Activated CD4-positive, alpha-beta T cell treated with anti-CD3 and anti-CD28 coated beads for 24 hours (primary cell): ENCODE results near the gene RAD51D.
"Not testable (repeated sequence)": the region's sequence is repeated elsewhere in the genome, so short reads cannot be mapped to it uniquely, and the experiment has no call there.

Experiments
- DNase-seq, 2 donors: peaks; one replicate each; pipeline ENCODE4 v3.0.0-alpha.2; 2020; ENCODE audit warnings: low read depth in 2 of 2

RAD51D gene

DNA sequence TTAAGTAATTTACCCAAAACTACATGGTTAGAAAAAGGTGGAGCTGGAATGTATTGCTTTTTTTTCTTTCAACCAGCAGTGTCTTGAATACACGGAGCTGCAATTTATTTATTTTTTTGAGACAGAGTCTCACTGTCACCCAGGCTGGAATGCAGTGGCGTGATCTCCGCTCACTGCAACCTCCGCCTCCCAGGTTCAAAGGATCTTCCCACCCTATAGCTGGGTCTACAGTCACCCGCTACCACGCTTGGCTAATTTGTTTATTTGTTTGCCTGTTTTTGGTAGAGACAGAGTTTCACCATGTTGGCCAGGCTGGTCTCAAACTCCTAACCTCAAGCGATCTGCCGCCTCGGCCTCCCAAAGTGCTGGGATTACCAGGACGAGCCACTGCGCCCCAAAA, 29.0 kb downstream of the RAD51D start:
- DNase-seq: not testable (repeated sequence)

DNA sequence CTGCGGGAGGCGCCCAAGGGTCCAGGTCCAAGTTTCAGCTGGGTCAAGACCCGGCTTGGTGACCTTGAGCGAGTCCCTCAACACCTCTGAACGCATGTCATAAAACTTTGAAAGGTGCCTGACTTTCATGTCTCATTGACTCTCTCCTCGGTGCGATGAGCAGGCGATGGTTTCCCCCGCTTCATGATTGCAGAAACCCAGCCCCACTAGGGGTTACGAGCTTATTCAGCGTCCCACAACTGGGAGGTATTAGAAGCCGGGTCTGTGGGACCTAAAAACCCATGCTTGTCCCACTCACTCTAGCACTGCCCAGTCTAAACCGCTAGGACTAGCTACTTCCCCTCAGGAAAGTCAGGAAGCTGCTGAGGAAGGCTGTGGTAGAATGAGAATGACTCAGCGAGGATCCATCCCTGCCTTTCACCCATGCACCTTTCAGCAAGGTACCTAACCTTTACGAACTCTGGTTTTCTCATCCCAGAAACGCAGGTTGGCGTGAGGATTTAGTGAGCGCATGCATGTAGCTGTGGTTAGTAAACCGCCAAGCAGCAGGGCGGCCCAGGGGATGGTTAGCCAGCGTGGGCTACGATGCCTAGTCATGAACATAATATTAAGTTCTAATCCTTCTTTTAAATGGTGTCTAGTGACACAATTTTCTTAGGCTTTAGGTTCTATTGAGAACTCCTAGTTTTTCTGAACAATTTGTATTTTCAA, 29.9 kb downstream of the RAD51D start:
- peak in 1 of 2 donors; percentile 37 for DNase-seq

DNA sequence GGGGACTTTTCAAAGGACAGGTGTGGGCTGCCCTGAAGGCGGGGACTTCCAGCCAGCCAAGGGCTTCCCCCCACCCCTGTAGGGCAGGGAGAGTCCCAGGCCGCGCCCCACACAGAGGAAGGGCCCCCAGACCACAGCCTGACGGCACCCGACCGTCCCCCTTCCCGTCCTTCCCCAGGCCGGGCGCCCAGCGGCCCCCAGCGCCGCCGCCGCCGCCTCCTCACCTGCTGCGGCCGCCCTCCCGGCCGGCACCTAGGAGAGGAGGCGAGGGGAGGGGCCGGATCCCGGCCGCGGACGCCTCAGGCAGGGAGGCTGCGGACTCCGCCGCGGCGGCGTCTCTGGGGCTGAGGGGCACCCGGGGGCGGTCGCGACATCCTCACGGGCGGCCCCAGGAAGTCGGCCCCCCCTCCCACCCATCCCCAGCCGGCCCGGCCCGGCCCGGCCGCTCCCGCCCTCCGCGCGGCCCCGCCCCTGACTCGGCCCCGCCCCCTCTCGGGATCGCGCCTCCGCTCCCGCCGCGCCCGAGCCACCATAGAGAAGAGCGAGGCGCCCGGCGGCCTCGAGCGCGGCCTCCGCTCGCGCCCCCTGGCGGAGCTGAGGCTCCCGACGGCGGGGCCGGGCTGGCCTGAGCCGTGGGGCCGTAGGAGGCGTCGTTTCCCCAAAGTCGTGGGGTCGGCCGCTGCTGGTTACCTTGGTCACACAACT, 30.6 kb downstream of the RAD51D start:
- peak; percentile 80 to 83 for DNase-seq

DNA sequence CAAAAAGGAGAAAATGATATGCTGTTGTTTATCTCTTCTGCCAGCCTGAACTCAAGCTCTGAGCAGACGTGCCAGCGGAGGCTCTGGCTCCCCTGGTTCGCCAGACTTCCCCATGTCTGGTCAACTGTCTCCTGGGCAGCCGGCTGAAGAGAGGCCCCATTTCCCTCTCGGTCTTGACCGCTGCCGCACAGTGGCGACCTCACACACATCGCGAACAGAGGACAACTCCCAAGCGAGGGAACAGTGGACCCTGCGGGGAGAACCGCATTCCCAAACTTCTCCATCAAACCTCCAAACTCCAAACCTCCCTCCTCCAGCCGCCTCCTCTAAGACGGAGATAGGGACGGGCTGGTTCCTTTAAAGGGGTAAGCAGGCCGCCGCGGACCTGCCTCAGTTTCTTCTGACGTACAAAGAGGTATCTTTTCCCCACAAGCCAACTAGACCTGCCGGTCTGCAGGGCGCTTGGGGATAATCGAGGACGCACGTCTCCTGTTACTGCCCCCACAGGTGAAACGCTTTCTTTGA, 31.2 kb downstream of the RAD51D start:
- DNase-seq: no peak

DNA sequence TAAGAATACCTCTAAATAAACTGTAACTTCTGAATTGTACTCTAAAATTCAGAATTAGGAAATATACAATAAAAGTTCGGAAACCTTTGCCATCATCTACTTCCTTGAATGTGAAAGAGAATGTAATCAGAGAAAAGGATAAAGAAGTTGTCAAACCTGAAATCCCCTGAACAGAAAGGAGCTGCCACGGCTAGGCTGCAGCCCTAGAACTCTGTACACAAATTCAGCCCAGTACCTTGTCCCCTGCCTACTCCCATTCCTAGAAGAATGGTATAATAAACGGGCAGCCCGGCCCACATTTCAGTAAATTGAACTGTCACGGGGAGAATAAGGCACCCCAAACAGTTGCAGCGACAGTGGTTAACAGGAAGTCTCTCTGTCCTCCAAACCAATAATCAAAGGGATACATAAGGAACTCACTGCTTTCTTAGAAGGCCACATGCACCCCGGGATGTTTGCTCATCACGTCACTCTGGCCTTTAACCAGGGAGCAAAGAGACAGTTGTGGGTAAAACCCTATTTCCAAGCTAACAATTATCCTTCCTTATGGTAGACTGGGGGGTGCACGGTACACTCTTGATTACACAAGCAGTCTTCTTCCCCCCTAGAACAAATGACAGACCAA, 31.8 kb downstream of the RAD51D start:
- no peak for DNase-seq

DNA sequence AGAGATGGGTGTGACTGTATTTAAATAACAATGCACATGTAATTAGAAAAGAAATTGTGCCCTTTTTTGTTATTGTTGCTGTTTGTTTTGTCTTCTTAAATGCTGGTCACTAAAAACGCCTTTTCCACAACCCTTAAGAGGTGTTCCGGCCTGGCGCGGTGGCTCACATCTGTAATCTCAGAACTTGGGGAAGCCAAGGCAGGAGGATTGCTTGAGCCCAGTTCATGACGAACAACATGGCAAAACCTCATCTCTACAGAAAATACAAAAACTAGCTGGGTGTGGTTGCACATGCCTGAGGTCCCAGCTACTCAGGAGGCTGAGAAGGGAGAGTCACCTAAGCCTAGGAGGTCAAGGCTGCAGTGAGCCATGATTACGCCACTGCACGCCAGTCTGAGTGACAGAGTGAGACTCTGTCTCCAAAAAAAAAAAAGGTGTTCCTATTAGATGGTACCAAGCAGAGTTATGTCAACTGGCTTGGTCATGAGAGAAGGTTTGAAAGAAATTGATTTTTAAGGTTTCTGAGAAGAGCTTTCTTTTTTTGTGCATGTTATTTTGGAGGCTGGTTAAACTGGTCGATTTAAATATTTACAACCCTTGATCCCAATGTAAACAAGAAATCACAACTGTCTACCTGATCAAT, 32.6 kb downstream of the RAD51D start:
- no peak for DNase-seq

DNA sequence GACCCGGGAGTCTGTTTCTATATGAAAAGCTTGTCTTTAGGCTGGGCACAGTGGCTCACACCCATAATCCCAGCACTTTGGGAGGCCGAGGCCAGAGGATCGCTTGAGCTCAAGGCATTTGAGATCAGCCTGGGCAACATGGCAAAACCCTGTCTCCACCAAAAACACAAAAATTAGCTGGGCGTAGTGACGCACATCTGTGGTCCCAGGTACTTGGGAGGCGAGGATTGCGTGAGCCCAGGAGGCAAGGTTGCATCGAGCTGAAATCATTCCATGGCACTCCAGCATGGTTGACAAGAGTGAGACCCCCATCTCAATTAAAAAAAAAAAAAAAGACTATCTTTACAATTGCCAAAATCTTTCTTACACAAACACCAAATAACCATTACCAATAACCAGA, 33.5 kb downstream of the RAD51D start:
- DNase-seq: no peak

DNA sequence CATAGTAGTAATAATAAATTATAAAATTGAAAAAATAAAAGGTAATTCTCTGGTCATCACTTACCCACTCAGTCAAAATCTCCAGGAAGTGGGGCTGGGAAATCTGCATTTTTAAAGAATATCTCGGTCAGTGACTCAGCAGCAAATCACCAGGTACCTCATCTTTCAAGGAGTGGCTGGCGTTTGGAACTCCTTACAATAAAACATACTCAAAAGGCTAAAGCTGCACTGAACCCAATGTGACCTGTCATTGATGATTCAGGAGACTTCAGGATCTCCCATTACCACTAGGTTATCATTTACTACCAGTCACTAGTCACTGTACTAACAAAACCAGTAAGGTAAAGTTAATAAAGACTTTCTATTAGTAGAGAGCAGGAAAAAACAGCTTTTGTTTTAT, 34.7 kb downstream of the RAD51D start:
- DNase-seq: no peak

DNA sequence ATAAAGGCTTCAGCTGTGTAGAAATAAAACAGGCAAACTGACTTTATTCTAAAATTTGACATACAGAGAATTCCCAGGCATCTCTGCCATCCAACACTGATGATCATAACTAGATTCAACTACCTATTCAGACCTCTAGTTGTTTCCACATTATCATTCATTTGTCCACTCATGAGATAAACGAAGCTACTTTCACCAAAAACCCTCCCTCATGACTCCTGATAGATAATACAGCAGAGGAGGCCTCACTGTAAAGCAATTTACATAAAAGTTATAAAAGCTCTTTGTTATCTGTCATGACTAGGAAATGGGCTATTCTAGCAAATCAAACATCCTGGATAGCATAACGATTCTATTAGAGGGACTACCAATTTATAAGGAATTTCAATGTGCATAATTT, 36.6 kb downstream of the RAD51D start:
- no peak for DNase-seq

DNA sequence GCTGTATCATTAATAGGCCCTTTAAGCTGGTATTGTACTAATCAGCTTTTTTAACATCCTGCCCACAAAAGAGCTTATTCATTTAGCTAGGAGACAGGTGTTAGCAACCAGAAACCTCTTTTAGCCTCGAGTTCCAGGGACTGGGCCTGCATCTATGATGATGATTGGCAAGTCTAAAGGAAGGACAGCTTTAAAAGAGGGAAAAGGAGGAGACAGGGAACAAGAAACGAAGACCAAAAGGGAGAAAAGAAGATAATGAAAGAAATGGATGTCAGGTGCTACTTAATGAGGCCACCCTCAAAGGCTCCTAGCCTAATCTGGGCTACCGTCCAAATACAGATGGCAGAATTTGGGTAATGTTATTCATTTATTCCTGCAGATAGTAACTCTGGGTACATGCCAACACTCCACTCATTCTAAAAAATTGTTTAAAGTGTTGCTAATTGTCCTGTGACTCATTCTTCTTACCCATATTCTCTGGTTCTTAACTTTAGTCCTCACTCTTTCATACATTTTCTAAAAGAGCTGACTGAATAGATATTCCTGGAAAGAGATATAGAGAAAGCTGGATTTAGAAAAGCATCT, 37.5 kb downstream of the RAD51D start:
- no peak for DNase-seq

DNA sequence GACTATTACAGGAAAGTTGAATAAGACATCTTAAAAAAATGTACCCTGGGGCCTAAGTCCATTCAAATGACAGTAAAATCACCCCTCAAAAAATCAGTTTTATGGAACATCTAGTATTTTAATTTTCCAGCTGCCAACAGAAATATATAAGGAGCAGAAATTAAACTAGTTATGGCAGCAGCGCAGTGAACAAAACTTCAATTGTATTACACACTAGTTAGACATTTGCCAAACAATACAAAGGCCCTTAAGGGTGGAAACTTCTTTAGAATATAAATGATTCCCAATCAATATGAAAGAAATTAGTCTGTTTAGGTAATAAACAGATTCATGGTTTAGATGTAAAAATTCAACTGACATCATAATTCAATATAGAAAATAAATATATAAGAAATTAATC, 38.0 kb downstream of the RAD51D start:
- no peak for DNase-seq

DNA sequence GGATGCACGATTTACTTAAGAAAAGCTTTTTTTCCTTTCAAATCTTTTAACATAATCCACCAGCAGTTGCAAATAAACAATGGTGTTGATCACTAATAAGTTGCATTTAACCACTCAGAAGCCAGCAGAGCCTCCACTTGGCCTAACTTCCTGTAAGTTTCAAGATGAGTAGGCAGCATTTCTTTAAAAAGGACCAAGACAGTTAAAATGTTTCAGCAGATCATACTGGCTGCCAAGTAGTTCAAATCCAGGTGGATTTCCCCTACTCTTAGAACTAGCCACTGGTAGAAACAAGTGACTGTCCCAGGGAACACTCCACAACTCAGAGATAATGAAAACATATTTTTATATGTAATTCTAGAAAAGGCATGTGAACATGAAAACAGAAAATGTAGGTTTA, 39.1 kb downstream of the RAD51D start:
- DNase-seq: no peak

DNA sequence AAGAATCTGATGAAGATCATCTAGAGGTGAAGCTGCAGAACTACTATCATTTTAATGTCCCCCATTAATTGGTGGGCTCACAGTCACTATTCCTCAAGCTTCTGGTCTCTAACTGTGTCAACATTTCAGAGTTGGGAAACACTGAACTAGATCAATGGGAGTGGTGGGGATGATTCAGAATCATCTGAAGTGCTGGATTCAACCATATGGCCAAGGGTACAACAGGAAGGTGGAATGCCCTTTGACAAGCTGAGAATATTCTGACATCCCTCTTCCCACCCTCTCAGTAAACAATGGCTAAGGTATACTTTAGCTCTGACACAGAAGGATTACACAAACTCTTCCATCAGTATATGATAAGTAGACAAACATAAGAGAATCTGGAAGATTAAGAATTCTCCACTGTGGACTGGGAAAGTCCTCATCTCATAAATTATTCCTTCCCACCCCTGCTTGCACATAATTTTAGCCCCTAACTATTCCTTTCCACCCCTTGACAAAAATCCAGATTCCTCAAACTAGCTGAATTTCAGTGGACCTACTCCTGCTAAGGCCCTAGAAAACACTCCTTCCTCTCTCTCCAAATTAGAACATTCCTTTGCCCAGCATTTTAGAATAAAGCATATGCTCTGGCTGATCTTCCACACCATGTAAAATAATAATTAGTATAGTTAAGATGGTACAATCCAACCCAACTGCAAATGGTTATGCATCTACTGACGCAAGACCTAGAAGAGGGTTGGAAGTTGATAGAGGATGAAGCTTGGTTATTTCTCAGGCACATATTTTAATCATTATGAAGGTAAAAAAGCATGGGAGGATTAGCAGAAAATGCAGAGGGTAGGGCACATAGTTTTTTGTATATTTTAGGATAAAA, 39.9 kb downstream of the RAD51D start:
- no peak for DNase-seq

DNA sequence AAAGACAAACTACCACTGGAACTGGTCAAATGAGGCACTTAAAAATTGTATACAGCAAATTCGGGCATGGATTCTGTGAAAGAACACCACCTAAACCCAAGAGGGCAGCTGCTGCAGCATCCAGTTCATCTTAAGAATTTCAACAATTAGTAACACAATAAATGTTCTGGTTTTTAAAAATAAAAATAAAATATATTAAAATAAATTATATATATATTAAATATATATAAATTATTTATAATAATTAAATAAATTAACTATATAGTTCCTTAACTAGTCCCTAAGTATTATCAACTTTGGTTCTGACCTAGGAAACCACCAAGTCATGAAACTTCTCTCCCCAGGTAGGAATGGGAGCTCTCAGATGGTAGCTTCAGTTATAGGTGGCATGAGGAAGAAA, 42.8 kb downstream of the RAD51D start:
- no peak for DNase-seq

DNA sequence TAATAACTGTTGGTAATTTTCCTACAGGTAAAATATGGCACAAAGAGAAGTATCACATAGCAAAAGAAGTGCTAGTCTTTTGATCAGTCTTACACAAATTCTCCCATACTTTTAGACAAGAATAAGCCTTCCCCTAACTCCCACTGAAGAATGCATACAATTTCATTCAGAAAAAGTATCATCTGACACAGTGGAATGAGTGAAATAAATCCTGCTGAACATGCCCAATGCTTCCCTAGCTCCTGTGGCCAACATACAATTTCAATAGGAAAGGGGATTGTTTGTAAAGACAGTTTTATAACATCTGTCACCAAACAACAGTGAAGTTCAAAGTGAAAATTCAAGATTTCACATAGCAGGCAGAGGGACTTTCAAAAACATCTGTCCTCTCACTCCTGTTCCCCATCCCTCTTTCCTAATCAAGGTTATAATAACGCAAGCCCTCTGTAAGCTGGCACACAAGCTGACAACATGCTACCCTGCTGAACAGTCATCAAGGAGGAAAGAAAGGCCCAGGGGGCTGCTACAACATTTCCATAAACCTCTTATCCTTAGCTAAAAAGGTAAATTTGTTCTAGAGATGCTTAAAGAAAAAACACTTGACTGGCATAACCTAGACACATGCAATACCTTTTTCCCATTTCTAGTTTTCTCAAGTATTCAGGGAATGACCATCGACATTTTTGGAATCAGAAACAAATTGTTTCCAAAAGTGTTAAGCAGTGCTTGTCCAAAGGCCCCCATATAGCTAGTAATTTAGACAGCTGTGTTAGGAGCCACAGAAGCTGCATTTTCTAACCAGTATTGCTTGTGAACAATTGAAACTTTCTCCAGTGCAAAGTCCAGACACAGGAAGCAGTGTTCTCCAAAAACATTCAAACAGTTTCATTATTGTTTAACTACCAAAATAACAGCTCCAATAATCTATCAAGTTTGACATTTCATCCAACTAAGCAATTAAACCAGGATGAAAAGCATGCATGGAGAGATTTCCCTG, 44.7 kb downstream of the RAD51D start:
- no peak for DNase-seq

DNA sequence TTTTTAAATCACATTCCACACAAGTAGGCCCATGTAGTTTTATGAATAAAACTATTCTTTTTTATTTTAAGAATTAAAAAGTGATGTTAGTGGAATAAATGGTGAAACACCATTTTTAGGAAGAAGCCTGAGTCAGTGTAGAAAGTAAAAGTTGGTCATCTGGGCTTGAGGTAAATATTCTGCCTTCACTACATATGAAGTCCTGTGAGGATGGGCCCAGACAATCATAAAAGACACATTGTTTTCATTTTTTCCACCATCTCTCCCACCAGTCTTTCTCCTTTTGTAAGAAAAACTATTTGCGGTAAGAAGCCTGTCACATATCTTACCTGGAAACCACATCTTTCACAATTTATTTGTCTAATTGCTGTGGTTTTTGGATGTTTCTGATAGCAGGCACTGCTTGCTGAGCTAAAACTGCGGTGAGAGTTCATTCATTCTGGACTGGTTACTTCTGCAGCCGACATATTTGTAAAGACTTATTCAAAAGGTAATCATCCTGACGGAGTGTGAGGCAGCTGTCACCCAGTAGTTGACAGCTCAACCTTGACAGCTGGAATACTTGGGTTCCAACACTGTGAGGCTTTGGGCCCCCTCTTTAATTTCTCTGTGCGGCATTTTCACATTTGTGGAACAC, 45.6 kb downstream of the RAD51D start:
- DNase-seq: no peak

DNA sequence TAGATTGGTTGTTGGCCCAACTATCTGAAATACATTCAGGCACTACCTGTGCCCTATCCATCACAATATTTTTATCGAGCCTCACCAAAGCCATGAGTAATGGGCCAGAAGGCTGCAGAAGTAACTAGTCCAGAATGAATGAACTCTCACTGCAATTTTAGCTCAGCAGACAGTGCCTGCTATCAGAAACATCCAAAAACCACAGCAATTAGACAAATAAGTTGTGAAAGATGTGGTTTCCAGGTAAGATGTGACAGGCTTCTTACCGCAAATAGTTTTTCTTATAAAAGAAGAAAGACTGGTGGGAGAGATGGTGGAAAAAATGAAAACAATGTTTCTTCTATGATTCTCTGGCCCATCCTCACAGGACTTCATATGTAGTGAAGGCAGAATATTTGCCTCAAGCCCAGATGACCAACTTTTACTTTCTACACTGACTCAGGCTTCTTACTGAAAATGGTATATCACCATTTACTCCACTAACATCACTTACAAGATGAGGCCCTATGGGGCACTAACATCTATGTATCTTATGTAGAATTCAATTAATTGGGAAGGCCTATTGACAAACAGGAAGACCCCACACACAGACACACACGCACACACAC, 46.4 kb downstream of the RAD51D start:
- DNase-seq: no peak

DNA sequence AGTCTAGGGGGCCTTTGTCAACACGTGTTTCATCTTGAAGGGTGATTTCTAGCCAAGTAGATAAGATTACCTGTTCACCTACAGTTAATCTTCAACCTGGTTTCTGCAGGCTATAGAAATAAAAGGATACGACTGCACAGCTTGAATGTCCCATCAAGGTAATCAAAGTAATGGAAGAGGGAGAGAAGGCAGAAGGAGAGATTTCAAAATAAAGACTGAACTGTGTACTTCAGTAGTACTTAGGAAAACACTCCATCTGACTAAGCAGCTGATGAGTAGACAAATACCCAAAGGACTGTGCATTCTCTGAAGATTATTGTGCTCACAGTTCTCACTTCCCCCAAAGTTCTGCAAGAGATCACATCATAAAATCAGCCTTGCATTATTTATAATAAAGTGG, 50.3 kb downstream of the RAD51D start:
- no peak for DNase-seq

DNA sequence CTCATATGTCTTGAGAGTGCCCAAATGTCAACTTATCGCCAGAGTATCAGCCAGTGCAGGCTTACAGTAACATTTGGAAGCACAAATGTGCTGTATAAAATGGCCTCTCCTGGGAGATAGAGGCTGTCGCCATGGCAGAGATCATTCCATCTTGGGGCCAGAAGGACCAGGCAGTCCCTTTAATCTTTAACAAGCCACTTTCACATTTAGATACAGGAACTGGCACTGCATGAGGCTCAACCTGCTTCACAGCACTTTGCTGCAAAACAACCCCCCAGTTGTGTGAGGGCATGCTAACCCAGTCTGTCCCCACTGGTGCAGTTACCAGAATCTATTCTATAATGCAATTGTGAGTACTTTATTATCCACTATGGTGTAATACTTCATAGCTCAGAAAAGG, 51.4 kb downstream of the RAD51D start:
- no peak for DNase-seq
